Left renal pelvis (tissue), 4 donors: ENCODE measurements around the gene KL. TPM values are rescaled to one million over a fixed set of nuclear protein-coding genes. Genes with fewer than 3 reads are reported as not detected.

ENCODE experiments used
- DNase-seq, 4 donors: peaks; one replicate each; pipeline ENCODE4 v3.0.0-alpha.2; 2013; ENCODE audit warnings: low read depth in 4 of 4, low spot score in 3 of 4
- polyA plus RNA-seq, 4 donors: library from polyadenylated mRNA; unstranded; fragments of 120-200 nt; gene quantifications; one replicate each; pipeline ENCODE4 v1.2.1, GENCODE V29; 2013; ENCODE audit not compliant: insufficient read length in 4 of 4

Gene KL
- polyA plus RNA-seq, 4 donors = 2.5 to 50.3 (median 40.6) TPM

GRCh38 chr13:33078263-33078662 is 62.0 kb downstream of the KL start:
- no peak for DNase-seq

- DNase-seq = no peak
Observed at GRCh38 chr13:33079960-33080359, 63.7 kb downstream of the KL start.

- no peak for DNase-seq
Observed at GRCh38 chr13:33080972-33081590, 64.9 kb downstream of the KL start.

GRCh38 chr13:33081666-33082065 is 65.4 kb downstream of the KL start:
- no peak for DNase-seq

- DNase-seq = no peak
Observed at GRCh38 chr13:33083054-33083453, 66.8 kb downstream of the KL start.

- DNase-seq = no peak
Observed at GRCh38 chr13:33087091-33087490, 70.9 kb downstream of the KL start.

GRCh38 chr13:33087790-33088189 is 71.6 kb downstream of the KL start:
- no peak for DNase-seq

- no peak for DNase-seq
Observed at GRCh38 chr13:33089311-33089710, 73.1 kb downstream of the KL start.

- DNase-seq = no peak
Observed at GRCh38 chr13:33090755-33091414, 74.7 kb downstream of the KL start.

- DNase-seq = no peak
Observed at GRCh38 chr13:33091415-33091774, 75.2 kb downstream of the KL start.

GRCh38 chr13:33092073-33092987 is 76.1 kb downstream of the KL start:
- DNase-seq = no peak

GRCh38 chr13:33096886-33097605 is 80.8 kb downstream of the KL start:
- no peak for DNase-seq

- no peak for DNase-seq
Observed at GRCh38 chr13:33099860-33100259, 83.6 kb downstream of the KL start.

GRCh38 chr13:33100886-33101285 is 84.7 kb downstream of the KL start:
- no peak for DNase-seq

- no peak for DNase-seq
Observed at GRCh38 chr13:33101835-33102234, 85.6 kb downstream of the KL start.

GRCh38 chr13:33103457-33103856 is 87.2 kb downstream of the KL start:
- DNase-seq = no peak

- no peak for DNase-seq
Observed at GRCh38 chr13:33105387-33106005, 89.3 kb downstream of the KL start.

GRCh38 chr13:33106656-33107360 is 90.6 kb downstream of the KL start:
- DNase-seq = no peak

- DNase-seq = no peak
Observed at GRCh38 chr13:33107361-33107760, 91.1 kb downstream of the KL start.

GRCh38 chr13:33108620-33109019 is 92.4 kb downstream of the KL start:
- no peak for DNase-seq
